Ishikawa (cell line): Measurements from ENCODE around the gene CCR4.

Experiments
- CEBPB ChIP-seq: IDR thresholded peaks from 2 replicates; pipeline ENCODE4 v1.6.1; 2012
- CREB1 ChIP-seq: IDR thresholded peaks from 2 replicates; pipeline ENCODE4 v1.6.1; 2012; ENCODE audit warnings: low read depth
- EGR1 ChIP-seq: IDR thresholded peaks from 2 replicates; pipeline ENCODE4 v1.6.1; 2012
- EP300 ChIP-seq: IDR thresholded peaks from 2 replicates; pipeline ENCODE4 v1.6.1; 2012; ENCODE audit warnings: borderline replicate concordance
- FOXM1 ChIP-seq: IDR thresholded peaks from 2 replicates; pipeline ENCODE4 v1.6.1; 2012; ENCODE audit warnings: low read depth, borderline replicate concordance
- NFIC ChIP-seq: IDR thresholded peaks from 2 replicates; pipeline ENCODE4 v1.6.1; 2012
- RAD21 ChIP-seq: IDR thresholded peaks from 2 replicates; pipeline ENCODE4 v1.6.1; 2012; ENCODE audit warnings: low read depth
- TAF1 ChIP-seq: IDR thresholded peaks from 2 replicates; pipeline ENCODE4 v1.6.1; 2012; ENCODE audit warnings: low read depth, mild to moderate bottlenecking
- TCF12 ChIP-seq: IDR thresholded peaks from 2 replicates; pipeline ENCODE4 v1.6.1; 2012; ENCODE audit warnings: low read depth
- TEAD4 ChIP-seq: IDR thresholded peaks from 2 replicates; pipeline ENCODE4 v1.6.1; 2012
- YY1 ChIP-seq: IDR thresholded peaks from 2 replicates; pipeline ENCODE4 v1.6.1; 2012; ENCODE audit warnings: low read depth
- ZBTB7A ChIP-seq: IDR thresholded peaks from 2 replicates; pipeline ENCODE4 v1.6.1; 2012; ENCODE audit warnings: low read depth
- TF ChIP-seq, protein P1 (sequence below): IDR thresholded peaks from 2 replicates; pipeline ENCODE4 v1.6.1; 2012
- TF ChIP-seq, protein P2 (sequence below): IDR thresholded peaks from 2 replicates; pipeline ENCODE4 v1.6.1; 2012; ENCODE audit warnings: low read depth, mild to moderate bottlenecking
- TF ChIP-seq, protein P3 (sequence below): IDR thresholded peaks from 2 replicates; pipeline ENCODE4 v1.6.1; 2012

CCR4 gene

GRCh38 chr3:32968920-32969389, 17.5 kb downstream of the CCR4 start:
- TF ChIP-seq TAF1 (no peak), TEAD4 (no peak), RAD21 (no peak), ZBTB7A (no peak), YY1 (no peak), EP300 (no peak), TCF12 (no peak), CREB1 (no peak)
- TF ChIP-seq, protein P1, sequence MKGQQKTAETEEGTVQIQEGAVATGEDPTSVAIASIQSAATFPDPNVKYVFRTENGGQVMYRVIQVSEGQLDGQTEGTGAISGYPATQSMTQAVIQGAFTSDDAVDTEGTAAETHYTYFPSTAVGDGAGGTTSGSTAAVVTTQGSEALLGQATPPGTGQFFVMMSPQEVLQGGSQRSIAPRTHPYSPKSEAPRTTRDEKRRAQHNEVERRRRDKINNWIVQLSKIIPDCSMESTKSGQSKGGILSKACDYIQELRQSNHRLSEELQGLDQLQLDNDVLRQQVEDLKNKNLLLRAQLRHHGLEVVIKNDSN = no peak
- TF ChIP-seq, protein P2, sequence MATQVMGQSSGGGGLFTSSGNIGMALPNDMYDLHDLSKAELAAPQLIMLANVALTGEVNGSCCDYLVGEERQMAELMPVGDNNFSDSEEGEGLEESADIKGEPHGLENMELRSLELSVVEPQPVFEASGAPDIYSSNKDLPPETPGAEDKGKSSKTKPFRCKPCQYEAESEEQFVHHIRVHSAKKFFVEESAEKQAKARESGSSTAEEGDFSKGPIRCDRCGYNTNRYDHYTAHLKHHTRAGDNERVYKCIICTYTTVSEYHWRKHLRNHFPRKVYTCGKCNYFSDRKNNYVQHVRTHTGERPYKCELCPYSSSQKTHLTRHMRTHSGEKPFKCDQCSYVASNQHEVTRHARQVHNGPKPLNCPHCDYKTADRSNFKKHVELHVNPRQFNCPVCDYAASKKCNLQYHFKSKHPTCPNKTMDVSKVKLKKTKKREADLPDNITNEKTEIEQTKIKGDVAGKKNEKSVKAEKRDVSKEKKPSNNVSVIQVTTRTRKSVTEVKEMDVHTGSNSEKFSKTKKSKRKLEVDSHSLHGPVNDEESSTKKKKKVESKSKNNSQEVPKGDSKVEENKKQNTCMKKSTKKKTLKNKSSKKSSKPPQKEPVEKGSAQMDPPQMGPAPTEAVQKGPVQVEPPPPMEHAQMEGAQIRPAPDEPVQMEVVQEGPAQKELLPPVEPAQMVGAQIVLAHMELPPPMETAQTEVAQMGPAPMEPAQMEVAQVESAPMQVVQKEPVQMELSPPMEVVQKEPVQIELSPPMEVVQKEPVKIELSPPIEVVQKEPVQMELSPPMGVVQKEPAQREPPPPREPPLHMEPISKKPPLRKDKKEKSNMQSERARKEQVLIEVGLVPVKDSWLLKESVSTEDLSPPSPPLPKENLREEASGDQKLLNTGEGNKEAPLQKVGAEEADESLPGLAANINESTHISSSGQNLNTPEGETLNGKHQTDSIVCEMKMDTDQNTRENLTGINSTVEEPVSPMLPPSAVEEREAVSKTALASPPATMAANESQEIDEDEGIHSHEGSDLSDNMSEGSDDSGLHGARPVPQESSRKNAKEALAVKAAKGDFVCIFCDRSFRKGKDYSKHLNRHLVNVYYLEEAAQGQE = no peak

GRCh38 chr3:32969656-32970055, 18.2 kb downstream of the CCR4 start:
- TF ChIP-seq FOXM1 (no peak), TAF1 (no peak), EGR1 (no peak), CREB1 (no peak), TEAD4 (no peak), ZBTB7A (no peak), RAD21 (no peak), YY1 (no peak), EP300 (no peak)
- TF ChIP-seq, protein P2 = no peak
- TF ChIP-seq, protein P1 = no peak

DNA sequence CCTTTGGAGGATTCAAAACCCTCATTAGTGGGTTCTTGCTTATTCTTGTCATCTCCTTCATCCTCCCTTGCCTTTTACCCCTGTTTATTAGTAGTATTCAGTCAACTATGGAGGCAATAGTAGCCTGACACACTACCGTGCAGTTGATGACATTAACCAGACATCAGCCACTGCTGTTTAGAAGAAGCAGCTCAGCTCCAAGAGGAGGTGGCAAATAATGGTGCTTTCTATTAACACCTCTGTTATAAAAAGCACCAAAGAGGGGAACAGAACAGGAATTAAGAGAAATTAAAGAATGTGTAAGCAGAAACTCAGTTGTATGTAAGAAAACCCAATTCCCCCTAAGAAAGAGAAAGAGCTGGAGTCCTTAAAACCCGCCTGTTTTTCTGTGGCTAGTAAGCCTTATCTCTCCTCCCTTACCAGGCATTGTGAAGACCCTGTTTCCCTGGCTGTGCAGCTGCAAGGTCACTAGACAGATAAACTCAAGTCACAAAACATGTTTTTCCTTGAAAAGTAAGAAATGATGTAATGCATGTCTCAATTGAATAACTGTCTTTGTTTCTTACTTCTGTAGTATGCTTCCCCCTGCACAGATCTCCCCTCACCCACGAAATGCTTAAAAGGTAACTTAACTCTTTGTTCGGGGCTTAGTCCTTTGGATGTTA, 21.2 kb downstream of the CCR4 start:
- TF ChIP-seq EP300 = no peak
- TF ChIP-seq, protein P3, sequence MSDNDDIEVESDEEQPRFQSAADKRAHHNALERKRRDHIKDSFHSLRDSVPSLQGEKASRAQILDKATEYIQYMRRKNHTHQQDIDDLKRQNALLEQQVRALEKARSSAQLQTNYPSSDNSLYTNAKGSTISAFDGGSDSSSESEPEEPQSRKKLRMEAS = no peak
- TF ChIP-seq, protein P1 = no peak
- TF ChIP-seq CREB1 = no peak
- no peak for TF ChIP-seq TAF1
- TF ChIP-seq, protein P2 = no peak
- TF ChIP-seq YY1 = no peak
- no peak for TF ChIP-seq TEAD4
- TF ChIP-seq EGR1 = no peak
- no peak for TF ChIP-seq CEBPB
- no peak for TF ChIP-seq TCF12
- no peak for TF ChIP-seq ZBTB7A
- TF ChIP-seq NFIC = no peak
- no peak for TF ChIP-seq RAD21
- no peak for TF ChIP-seq FOXM1

GRCh38 chr3:32973982-32974381, 22.5 kb downstream of the CCR4 start:
- TF ChIP-seq FOXM1 (no peak), TCF12 (no peak), TAF1 (no peak), TEAD4 (no peak), YY1 (no peak), CEBPB (no peak)
- TF ChIP-seq, protein P3 = no peak
